GM18861 (cell line): ENCODE measurements around the gene LDLRAD4.

Source experiments
- ATAC-seq: cut with Tn5 transposase; IDR thresholded peaks from one replicate; pipeline ENCODE4 v1.9.1; 2021; ENCODE audit not compliant: unreplicated experiment

Gene LDLRAD4

DNA sequence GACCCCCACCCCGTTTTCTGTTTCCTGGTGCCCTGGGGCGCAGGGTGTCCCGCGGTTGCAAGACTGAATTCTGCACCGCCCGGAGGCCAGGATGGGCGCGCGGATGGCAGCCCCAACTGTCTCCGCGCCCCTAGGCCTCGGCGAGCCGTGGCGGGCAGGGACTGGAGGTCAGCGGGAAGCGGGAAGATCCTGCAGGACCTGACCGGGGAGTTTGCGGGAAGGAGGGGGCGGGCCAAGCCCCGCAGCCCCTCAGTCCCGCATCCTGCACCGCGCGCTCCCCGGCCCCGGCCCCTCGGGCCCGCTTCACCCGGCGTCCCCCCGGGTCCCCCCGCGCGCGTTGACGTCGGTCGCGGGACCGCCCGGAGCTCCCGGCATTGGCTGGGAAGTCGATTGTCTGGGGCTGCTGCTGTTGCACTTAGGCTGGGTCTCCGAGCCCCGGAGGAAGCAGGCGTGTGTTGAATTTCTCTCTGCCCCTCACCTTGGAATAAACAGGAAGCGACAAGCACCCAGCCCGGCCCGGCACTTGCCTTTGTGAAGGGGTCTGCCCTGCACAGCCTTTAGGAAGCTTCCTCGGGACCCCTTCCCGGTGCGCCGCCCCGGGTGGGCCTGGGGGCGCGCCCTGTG lies at the start of gene LDLRAD4:
TSS of gene LDLRAD4 (plus strand) at position 393 of the 624 bp plus-strand sequence.
- no peak for ATAC-seq

DNA sequence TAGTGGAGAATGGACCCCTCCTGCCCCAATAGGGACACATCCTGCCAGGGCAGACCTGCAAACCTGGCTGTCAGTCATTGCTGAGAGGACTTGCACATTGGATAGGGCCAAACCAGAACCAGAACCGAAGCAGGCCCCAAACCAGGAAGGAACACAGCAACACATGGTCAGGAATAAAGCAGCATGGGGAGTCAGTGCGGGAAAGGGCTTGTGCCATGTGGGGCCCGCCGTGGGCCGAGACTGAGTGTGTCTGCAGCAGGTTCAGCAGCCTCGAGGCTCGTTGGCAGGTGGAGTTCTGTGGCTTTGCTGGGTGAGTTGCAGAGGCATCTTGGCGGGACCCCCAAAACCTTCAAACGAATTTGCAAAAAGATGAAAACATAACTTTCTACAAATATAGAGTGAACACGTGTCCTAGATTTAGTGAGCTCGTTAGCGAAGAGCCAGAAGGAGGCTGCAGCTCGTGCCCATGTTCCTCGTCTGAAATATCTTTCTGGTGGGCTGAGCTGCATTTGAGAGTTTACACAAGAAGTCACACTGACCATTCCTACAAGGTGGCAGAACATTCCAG lies 44.9 kb upstream of the LDLRAD4 start:
- ATAC-seq, result no peak

DNA sequence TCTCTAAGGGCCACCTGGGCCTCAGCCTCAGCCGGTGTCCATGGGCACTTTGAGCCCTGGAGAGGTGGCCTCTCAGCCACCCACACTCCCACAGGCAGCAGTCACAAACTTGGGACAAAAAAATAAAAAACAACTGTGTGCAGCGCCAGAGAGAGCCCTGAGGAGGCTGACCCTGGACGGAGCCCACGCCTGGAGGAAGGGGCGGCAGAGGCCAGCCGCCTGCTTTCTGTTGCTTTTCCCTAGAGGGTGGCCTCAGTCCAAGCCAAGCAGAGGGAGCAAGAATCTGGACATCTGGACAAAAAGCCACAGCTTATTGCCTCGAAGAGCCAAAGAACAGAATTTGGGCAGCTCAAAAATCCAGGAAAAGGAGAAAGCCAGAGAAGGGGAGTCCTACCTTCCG lies 43.3 kb upstream of the LDLRAD4 start:
- ATAC-seq, result no peak

DNA sequence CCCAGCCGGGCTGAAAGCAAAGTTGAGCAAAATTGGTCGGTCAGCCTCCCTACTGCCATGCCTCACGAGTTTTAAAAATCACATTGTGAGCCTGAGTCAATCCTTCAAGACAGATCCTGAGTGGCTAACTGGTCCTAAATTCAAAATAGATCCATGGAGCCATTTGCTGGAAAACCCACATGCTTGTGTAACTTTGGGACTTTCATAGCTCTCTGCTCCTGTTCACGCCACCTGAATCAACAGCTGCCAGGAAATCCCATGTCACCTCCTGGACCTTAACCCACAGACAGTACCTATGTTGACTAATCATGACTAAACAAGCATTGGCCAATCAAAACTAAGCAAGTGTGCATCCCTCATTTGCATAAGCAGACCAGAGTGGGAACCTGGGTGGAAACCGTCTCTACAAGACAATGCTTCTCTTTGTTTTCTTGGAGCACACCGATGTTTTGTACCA lies 42.8 kb upstream of the LDLRAD4 start:
- ATAC-seq, result no peak

DNA sequence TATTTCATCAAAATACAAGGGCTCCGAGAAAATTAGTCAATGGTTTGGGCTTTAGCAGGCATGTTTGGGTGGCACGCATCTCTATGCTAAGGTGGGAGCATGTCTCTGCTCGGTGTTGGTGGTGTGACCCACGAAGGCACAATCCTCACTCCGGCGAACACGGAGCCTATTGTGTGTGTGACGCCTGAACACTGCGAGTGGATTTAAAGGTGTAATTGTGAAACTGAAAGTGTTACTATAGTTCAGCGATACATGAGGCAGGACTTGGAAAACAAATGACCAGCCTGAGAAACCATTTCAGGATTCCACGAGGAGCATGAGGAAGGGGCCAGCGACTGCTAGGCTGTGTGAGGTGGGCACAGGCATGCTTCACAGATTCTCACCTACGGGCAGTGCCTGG lies 41.7 kb upstream of the LDLRAD4 start:
- ATAC-seq, result no peak

DNA sequence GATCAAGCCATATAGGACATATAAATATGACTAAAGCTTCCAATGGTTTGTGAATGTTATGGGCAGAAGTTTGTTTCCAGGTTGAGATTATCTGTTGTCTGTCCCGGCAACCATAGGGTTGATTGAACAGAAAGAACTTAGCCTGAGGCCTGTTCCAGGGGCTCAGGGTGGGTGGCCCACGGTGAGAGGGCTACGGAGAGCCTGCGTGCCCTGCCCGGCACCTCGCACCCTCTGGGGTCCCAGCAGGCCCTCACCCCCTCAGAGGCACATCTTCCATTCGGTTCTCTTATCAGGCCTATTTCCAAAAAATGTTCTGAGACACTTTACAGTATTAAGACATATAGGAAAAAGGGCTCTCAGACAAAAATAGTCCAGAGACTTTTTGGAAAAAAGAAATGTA lies 40.4 kb upstream of the LDLRAD4 start:
- ATAC-seq, result no peak

DNA sequence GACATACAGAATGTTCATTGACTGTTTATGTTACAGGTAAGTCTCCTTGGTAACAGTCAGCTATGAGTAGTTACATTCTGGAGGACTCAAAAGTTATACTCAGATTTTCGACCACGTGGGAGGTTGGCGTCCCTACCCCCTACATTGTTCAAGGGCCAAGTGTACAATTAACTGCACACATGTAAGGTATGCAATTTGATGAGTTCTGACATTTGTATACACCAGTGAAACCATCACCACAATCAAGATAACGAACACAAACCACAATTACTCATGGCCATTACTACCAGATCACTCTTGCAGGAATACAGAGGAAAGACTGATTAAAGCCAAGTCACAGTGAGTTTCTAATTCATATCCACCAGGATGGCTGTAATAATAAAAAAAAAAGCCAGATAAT lies 39.6 kb upstream of the LDLRAD4 start:
- no peak for ATAC-seq

DNA sequence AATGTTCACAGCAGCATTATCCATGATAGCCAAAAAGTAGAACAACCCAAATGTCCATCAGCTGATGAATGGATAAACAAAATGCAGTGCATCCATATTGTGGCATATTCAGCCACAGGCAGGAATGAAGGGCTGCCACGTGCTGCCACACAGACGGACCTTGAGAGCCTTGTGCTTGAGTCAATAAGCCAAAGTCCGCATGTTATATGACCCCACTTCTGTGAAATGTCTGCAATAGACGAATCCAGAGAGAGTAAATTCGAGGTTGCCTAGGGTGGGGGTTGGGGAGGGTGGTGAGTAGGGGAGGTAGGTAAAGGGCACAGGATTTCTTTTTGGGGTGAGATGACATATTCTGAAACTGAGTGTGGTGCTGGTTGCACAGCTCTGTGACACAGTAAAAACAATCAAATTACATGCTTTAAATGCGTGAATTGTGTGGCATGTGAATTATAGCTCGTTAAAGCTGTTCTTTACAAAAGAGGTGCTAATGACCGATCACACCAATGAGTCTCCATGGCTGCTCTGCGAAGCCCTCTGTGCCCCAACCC lies 38.9 kb upstream of the LDLRAD4 start:
- no peak for ATAC-seq

DNA sequence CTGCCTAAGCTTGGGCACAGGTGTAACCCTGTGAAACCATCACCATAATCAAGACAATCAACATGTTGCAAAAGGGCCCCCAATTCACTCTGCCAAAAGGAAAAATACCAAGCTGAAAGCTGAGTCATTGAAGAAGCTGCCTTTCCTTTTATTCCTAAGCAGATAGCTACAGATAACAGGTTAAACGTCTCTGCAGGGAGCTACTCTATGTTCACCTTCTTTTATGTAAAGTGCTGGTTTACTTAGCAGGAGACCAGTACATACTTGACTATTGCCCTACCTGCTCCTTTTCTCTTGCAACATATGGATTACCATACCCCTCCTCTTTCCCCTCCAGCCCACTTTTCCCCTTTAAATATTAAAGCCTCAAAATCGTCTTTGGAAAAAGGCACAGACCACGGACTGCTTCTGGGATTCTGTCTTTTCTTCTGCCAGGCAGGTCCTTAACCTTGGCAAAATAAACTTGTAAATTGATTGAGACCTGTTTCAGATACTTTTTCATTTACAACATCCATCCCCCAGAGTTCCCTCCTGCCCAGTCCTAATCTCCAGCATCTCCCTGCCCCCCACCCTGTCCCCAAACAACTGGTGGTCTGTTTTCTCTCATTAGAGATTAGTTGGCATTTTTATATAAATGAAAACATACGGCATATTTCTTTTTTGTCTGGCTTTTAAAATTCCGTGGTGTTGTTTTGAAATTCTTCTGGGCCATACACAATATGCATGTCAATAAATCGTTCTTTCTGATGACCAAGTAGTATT lies 37.8 kb upstream of the LDLRAD4 start:
- ATAC-seq, result no peak

DNA sequence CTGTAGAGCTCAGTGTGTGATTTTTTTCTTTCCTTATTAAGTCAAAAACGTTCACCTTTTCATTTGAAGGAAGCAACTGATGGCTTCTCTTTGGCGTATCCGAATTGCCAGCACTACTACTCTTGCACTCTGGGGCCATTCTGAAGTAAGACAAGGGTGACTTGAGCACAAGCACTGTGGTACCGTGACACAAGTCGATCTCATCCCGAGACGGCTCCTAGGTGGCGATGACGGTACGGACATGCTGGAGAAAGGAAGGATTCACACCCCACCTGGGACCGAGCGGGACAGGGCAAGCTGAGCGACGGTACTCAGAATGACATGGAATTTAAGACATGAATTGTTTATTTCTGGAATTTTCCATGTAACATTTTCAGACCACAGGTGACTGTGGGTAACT lies 36.8 kb upstream of the LDLRAD4 start:
- no peak for ATAC-seq

DNA sequence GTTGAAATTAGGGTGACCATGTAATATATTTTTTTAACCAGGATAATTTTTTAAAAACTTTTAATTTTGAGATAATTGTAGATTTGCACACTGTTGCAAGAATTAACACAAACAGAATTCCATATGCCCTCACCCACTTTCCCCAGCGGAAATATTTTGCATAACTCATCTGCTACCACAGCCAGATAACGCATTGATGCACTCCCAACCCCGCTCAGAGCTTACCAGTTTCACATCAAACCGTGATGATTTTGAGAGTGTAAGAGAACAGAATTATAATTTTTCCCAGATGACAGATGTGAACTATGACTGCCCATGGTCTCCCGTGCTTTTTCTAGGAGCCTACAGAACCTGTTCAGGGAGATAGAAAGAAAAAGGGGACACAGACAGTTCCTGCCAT lies 35.2 kb upstream of the LDLRAD4 start:
- no peak for ATAC-seq

DNA sequence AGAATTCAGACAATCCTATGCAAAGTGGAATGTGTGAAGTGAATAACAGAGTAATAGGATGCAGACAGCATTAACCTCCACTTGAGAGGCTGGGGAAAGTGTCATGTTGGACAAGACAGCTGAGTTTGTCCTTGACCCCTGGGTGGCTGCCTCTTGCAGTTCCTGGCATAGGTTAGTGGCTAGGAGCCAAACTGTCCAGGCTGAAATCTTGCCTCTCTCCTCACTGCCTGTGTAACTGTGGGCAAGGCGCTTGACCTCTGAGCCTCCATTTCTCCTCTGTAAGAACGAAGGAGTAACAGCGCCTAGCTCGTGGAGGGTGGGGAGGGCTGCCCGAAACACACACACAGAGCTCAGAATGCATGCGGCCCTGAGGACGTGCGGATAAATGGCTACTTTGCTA lies 34.8 kb upstream of the LDLRAD4 start:
- ATAC-seq, result no peak

DNA sequence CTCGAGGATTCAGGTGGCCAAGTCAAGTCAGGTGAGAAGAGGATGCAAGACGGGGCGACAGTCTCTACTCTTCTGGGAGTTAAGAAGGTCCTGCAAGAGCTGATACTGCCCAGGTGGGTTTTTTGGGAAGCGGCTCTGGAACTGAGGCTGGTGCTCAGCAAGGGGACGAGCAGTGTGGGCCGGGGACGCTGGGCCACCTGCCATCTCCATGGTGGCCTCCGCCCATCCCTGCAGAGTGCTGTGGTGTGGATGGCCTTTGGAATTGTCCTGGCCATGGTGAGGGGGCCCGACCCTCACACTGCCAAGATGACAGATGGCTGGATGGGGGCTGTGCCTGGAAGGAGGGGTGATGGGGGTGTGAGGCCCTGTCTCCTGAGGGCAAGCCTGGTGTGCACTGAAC lies 34.2 kb upstream of the LDLRAD4 start:
- ATAC-seq, result no peak

DNA sequence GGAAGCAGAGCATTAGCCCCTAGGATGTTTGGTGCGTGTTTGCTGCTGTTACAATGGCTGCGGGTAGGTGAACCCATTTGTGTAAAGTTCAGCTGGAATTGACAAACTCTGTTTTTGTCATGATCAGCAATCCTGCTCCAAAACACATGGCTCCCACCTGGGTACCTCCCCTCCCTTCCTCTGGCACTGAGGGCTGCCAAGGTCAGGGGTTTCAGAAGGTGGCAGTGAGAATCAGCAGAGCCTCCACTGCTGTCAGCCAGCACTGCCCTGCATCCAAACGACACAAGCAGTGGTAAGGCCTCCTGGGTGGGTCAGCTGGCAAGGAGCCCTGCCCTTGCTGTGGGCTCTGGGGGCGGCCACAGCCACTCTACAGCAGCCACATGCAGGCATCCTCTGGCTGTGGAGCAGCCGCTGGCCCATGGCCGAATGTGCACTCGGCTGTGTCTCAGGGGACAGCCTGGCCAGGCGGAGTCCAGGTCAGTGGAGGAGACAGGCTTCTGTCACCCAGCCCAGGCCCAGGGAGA lies 32.8 kb upstream of the LDLRAD4 start:
- ATAC-seq, result no peak

DNA sequence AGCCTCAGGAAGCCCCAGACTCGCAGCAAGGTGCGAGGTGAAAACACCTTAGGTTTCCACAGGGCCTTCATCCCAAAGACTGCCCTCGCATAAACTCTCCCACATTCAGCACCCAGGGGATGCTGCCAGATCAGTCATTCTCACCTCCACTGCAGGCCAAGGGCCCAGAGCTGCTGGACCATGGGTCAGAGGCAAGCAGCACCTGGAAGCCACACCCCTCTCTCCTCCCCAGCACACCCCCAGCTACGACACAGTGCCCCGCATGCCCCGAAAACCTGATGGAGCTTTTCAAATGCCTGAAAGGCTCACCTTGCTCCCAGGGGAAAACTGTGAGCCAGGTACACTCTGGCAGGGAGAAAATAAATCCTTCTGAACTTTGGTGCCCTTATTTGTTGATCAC lies 31.9 kb upstream of the LDLRAD4 start:
- no peak for ATAC-seq

DNA sequence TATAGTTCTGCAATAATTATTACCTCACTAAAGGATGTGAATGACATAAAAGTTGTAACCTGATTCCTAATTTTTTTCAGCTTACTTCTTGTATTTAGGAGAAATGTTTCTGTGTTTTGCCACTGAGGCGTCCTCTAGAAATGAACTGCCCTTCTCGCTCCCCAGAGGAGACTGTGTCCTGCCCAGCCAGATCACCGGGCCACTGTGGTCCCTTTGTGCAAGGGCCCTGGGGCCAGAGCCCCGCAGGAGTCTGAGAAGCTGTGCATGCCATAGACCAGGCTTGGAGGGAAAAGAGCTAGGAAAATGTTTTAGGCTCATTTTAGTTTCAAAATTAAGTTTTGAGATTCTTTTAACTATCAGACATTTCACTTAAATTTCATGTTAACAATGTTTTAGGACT lies 31.1 kb upstream of the LDLRAD4 start:
- no peak for ATAC-seq

DNA sequence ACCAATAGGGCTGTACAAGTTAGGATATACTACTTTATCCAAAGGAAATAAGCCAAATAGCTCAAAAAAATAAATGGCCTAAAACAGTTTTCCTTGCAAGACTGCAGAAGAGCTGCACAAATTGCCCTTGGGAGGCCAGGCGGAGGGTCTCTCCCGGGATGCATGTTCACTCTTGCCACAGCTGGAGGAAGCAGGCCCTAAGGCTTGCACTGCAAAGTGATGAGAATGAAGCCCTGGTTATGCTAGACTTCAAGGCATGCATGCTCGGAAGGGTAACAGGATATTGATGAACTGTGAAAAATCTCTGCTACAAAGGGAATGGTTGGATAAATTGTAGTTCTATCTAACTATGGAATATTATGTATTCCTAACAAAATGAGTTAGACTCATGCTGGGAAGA lies 27.5 kb upstream of the LDLRAD4 start:
- ATAC-seq, result no peak

DNA sequence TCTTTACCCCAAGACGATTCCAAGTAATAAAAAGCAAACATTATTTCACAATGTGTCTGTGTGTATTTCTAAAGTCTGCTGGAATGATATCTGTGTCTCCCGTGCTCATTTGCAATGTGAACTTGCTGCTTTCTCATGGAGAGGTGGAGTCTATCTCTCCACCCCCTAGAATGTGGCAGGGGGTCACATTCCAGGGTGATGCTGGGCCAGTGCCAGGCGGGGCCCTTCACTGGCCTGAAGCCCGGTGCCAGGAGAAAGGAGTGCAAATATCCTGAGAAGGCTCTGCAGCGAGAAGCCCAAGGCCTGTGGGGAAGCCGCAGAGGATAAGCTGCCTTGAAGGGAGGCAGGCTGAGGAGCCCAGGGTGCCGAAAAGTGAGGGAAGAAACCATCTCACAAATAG lies 26.8 kb upstream of the LDLRAD4 start:
- no peak for ATAC-seq

DNA sequence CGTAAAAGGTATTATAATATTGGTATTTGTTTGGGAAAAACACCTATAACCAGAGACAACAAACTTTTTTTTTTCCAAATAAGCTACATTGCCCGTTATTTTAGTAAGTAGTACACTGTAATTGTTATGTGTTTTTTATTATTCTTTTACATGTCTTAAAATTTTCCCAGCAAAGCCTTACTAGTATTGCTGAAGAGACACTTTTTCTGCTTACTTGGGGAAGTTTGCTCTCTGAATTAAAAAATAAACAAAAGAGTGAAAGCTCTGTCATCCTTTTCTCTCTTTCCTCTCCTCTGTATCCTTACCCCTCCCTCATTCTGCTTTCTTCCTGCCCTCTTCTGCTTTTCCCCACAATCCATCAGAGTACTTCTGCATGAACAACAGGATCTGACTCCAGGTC lies 25.6 kb upstream of the LDLRAD4 start:
- no peak for ATAC-seq

DNA sequence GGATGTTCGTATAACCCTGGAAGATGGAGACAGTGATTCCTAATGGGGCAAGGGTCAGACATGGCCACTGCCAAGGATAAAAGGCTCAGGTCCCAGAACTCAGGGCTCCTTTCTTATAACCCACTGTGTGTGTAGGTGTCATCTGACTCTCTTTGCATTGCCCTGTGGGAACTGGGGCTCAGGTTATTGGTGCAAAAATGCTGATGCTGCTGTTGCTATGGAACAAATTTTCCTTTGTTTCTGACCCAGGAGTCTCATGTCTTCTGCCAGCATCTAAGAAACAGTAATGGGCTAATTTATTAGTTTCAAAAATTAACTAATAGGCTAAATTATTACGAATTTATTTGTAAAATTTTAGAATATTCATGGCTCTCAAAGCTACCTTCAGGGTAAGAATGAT lies 24.3 kb upstream of the LDLRAD4 start:
- ATAC-seq, result no peak

DNA sequence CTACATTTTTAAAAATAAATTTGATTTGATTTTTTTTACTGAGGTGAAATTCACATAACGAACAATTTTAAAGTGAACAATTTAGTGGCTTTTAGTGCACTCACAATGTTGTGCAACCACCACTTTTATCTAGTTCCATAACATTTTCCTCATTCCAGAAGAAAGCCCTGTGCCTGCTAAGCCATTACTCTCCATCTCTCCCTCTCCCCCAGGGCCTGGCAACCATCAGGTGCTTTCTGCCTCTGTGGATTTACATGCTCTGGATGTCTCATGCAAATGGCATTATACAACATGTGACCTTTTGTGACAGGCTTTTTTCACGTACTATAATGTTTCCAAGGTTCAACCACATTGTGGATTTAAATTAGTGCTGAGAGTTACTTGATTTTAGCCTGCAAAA lies 19.9 kb upstream of the LDLRAD4 start:
- ATAC-seq, result no peak

DNA sequence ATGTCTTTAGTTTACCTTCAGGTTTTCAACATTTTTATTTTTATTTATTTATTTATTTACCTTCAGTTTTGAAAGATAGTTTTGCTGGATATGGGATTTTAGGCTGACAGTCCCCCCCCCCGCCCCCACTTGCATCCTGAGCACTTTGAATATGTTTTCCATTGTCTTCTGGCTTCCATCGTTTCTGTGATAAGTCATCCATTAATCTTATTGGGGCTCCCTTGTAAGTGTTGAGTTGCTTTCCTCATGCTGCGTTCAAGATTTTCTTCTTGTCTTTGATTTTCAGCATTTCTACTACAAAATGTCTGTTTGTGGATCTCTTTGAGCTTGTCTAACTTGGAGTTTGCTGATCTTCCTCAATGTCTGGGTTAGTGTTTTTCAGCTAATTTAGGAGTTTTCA lies 19.4 kb upstream of the LDLRAD4 start:
- no peak for ATAC-seq
